Right atrium auricular region (tissue), 2 donors: Measurements from ENCODE around the gene KIAA1958. TPM values are rescaled to one million over a fixed set of nuclear protein-coding genes. Genes with fewer than 3 reads are reported as not detected.
"Not testable (repeated sequence)": the region's sequence is repeated elsewhere in the genome, so short reads cannot be mapped to it uniquely, and the experiment has no call there.

Source experiments
- DNase-seq: peaks from one replicate; pipeline ENCODE4 v3.0.0-alpha.2; 2019; ENCODE audit warnings: low spot score
- H3K27ac ChIP-seq, 2 donors: fragments of 200-600 bp; sonication (generic); 1 replicate in 1 of 2; 2 replicates in 1 of 2; pipeline ENCODE4 v1.5.1; 2016 to 2019
- H3K27me3 ChIP-seq, 2 donors: fragments of 200-600 bp; sonication (generic); one replicate each; pipeline versions ENCODE4 v1.5.1 to v1.6.0; 2017 to 2019
- H3K36me3 ChIP-seq: fragments of 200-600 bp; sonication (generic); one replicate; pipeline ENCODE4 v1.5.1; 2016
- H3K4me1 ChIP-seq, 2 donors: fragments of 200-600 bp; sonication (generic); one replicate each; pipeline versions ENCODE4 v1.5.1 to v1.6.0; 2017 to 2019
- H3K4me3 ChIP-seq, 2 donors: fragments of 200-600 bp; sonication (generic); 1 replicate in 1 of 2; 2 replicates in 1 of 2; pipeline ENCODE4 v1.5.1; 2017 to 2019; ENCODE audit warnings: mild to moderate bottlenecking in 1 of 2, moderate library complexity in 1 of 2
- H3K9me3 ChIP-seq, 2 donors: fragments of 200-600 bp; sonication (generic); one replicate each; pipeline ENCODE4 v1.5.1; 2019
- total RNA-seq, 2 donors: library from RNA; depleted of rRNA; stranded (reverse); fragments of >200 nt; gene quantifications; one replicate each; pipeline ENCODE4 v1.1.0, GENCODE V29; 2016
- TF ChIP-seq, protein P1 (sequence below), 2 donors: fragments of 200-600 bp; sonication (generic); IDR thresholded peaks; one replicate each; pipeline ENCODE4 v1.5.1; 2019; ENCODE audit warnings: antibody characterized with exemption in 2 of 2

KIAA1958 gene
- total RNA-seq, 2 donors from 2014 or later: 1.9 to 4.1 TPM

GRCh38 chr9:112664531-112664930 is 177.9 kb downstream of the KIAA1958 start:
- H3K4me3 ChIP-seq: no peak overlapping the region
- H3K27ac ChIP-seq: no peak overlapping the region
- TF ChIP-seq, protein P1, sequence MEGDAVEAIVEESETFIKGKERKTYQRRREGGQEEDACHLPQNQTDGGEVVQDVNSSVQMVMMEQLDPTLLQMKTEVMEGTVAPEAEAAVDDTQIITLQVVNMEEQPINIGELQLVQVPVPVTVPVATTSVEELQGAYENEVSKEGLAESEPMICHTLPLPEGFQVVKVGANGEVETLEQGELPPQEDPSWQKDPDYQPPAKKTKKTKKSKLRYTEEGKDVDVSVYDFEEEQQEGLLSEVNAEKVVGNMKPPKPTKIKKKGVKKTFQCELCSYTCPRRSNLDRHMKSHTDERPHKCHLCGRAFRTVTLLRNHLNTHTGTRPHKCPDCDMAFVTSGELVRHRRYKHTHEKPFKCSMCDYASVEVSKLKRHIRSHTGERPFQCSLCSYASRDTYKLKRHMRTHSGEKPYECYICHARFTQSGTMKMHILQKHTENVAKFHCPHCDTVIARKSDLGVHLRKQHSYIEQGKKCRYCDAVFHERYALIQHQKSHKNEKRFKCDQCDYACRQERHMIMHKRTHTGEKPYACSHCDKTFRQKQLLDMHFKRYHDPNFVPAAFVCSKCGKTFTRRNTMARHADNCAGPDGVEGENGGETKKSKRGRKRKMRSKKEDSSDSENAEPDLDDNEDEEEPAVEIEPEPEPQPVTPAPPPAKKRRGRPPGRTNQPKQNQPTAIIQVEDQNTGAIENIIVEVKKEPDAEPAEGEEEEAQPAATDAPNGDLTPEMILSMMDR (IDR thresholded peaks at IDR 0.05): no peak
- no peaks in the 10 kb centered on the region for H3K9me3 ChIP-seq
- H3K27me3 ChIP-seq: no peaks in the 10 kb centered on the region
- H3K36me3 ChIP-seq: no peaks in the 10 kb centered on the region
- H3K4me1 ChIP-seq: no peaks in the 10 kb centered on the region
- no peak for DNase-seq

GRCh38 chr9:112665347-112665746 is 178.7 kb downstream of the KIAA1958 start:
- Histone ChIP-seq H3K36me3 (no peaks in the 10 kb centered on the region), H3K4me1 (no peaks in the 10 kb centered on the region), H3K4me3 (no peak overlapping the region), H3K27ac (no peak overlapping the region), H3K27me3 (no peaks in the 10 kb centered on the region), H3K9me3 (no peaks in the 10 kb centered on the region)
- DNase-seq: no peak
- TF ChIP-seq, protein P1 (IDR thresholded peaks at IDR 0.05): peak in 1 of 2 donors; percentile 20

DNA sequence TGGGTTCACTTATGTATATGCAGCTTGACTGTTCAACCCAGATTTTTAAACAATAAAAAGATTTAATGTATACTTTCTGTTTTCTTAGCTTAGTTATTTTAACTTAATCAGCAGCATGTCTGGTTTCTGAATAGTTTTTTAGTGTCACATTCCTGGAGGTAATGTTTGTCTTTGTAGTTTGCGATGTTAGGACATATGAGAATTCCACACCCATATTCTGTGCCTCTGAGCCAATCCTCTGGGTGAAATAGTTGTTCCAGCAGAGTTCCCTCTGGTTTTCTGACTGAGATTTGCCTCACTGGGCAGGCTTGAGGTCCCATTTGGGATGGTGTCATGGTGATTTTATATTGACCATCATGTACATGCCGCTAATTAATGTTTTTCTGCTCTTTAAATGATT is 182.7 kb downstream of the KIAA1958 start:
- no peaks in the 10 kb centered on the region for H3K4me1 ChIP-seq

GRCh38 chr9:112670991-112671625 is 184.5 kb downstream of the KIAA1958 start:
- Histone ChIP-seq H3K9me3 (no peaks in the 10 kb centered on the region), H3K36me3 (no peaks in the 10 kb centered on the region), H3K27me3 (no peaks in the 10 kb centered on the region), H3K4me3 (no peak overlapping the region), H3K27ac (no peak overlapping the region), H3K4me1 (no peaks in the 10 kb centered on the region)
- TF ChIP-seq, protein P1 (IDR thresholded peaks at IDR 0.05): no peak
- DNase-seq: no peak

More for the DNA sequence above, 182.7 kb downstream of the KIAA1958 start:
- Histone ChIP-seq H3K9me3 (no peaks in the 10 kb centered on the region), H3K36me3 (no peaks in the 10 kb centered on the region), H3K27ac (no peak overlapping the region), H3K27me3 (no peaks in the 10 kb centered on the region), H3K4me3 (no peak overlapping the region)
- DNase-seq: no peak
- TF ChIP-seq, protein P1 (IDR thresholded peaks at IDR 0.05): no peak

GRCh38 chr9:112673221-112673620 is 186.6 kb downstream of the KIAA1958 start:
- H3K9me3 ChIP-seq: peaks cover 0 to 18% of the 10 kb centered on the region in 2 donors
- not testable (repeated sequence) for H3K4me3 ChIP-seq, DNase-seq, H3K27ac ChIP-seq, H3K27me3 ChIP-seq, H3K36me3 ChIP-seq, H3K4me1 ChIP-seq

- no peak for DNase-seq
- H3K27ac ChIP-seq: no peak overlapping the region
- H3K27me3 ChIP-seq: no peaks in the 10 kb centered on the region
- no peaks in the 10 kb centered on the region for H3K4me1 ChIP-seq
- peaks cover 0 to 24% of the 10 kb centered on the region in 2 donors for H3K9me3 ChIP-seq
- TF ChIP-seq, protein P1 (IDR thresholded peaks at IDR 0.05): no peak
- H3K36me3 ChIP-seq: no peaks in the 10 kb centered on the region
- no peak overlapping the region for H3K4me3 ChIP-seq
Measured at GRCh38 chr9:112677040-112677439, 190.4 kb downstream of the KIAA1958 start.
